Testis (tissue), 3 donors: ENCODE measurements around the gene PTPRE. TPM values are rescaled to one million over a fixed set of nuclear protein-coding genes. Genes with fewer than 3 reads are reported as not detected.
"Not testable (repeated sequence)": the region's sequence is repeated elsewhere in the genome, so short reads cannot be mapped to it uniquely, and the experiment has no call there.

ENCODE experiments used
- DNase-seq: peaks from one replicate; pipeline ENCODE4 v3.0.0-alpha.2; 2019
- H3K27ac ChIP-seq, 2 donors: fragments of 200-600 bp; sonication (generic); one replicate each; pipeline ENCODE4 v1.5.1; 2019
- H3K27me3 ChIP-seq: fragments of 200-600 bp; sonication (generic); one replicate; pipeline ENCODE4 v1.5.1; 2019
- H3K36me3 ChIP-seq: fragments of 200-600 bp; sonication (generic); one replicate; pipeline ENCODE4 v1.5.1; 2017; ENCODE audit warnings: low read depth; ENCODE audit errors: missing control alignments
- H3K4me1 ChIP-seq: fragments of 200-600 bp; sonication (generic); one replicate; pipeline ENCODE4 v1.5.1; 2019
- H3K4me3 ChIP-seq, 2 donors: fragments of 200-600 bp; sonication (generic); one replicate each; pipeline ENCODE4 v1.5.1; 2017 to 2019
- H3K9me3 ChIP-seq: fragments of 200-600 bp; sonication (generic); one replicate; pipeline ENCODE4 v1.5.1; 2017
- CTCF ChIP-seq, 3 experiments: fragments of 450-650 bp in 2 of 3; fragments of 200-600 bp in 1 of 3; sonication (generic) in 1 of 3; IDR thresholded peaks; one replicate each; pipeline ENCODE4 v1.5.1; 2016 to 2019; ENCODE audit warnings: antibody characterized with exemption in 3 of 3, mild to moderate bottlenecking in 2 of 3, moderate library complexity in 1 of 3
- POLR2A ChIP-seq: fragments of 450-650 bp; IDR thresholded peaks from one replicate; pipeline ENCODE4 v1.6.1; 2017; ENCODE audit warnings: antibody characterized with exemption, mild to moderate bottlenecking, moderate library complexity
- WGBS, 2 donors: methylation state at CpG; one replicate each; pipeline ENCODE4 v1.1.5; 2018; 5-methylcytosine and 5-hydroxymethylcytosine counted together
- intact Hi-C: fragments of 100-400 bp; cut with DNase I; formaldehyde crosslinking; loops from one replicate; pipeline ENCODE4 v1.15.1; 2023; ENCODE audit warnings: low total_unique reads
- polyA plus RNA-seq: library from polyadenylated mRNA; stranded (reverse); fragments of 350-450 nt; fragmentation: Illumina TruSeq; extraction: RNeasy Lipid Tissue Mini Kit (QIAGEN cat#74804); gene quantifications from one replicate; pipeline ENCODE4 v1.2.3, GENCODE V29; 2014; ENCODE audit warnings: low read depth, low replicate concordance; ENCODE audit not compliant: insufficient read depth
- total RNA-seq, 2 donors: library from RNA; depleted of rRNA; stranded (reverse); fragments of >200 nt; gene quantifications; one replicate each; pipeline ENCODE4 v1.2.3, GENCODE V29; 2016

Gene PTPRE
- total and polyA plus RNA-seq, 3 donors from 2014 or later = 10.0 to 26.6 (median 15.3) TPM

GRCh38 chr10:127984945-127985344 lies 78.0 kb downstream of the PTPRE start:
- intact Hi-C loops = no loop called here
- H3K4me3 ChIP-seq = no peak overlapping the region
- 87 to 94% methylated on average over 6 of the region's 6 CpGs for WGBS, 2 donors
- no peaks in the 10 kb centered on the region for H3K36me3 ChIP-seq
- DNase-seq = no peak
- no peak for TF ChIP-seq CTCF (IDR thresholded peaks at IDR 0.05)
- no peak for TF ChIP-seq POLR2A
- H3K4me1 ChIP-seq = peaks cover 4% of the 10 kb centered on the region
- H3K9me3 ChIP-seq = no peaks in the 10 kb centered on the region
- H3K27ac ChIP-seq = no peak overlapping the region
- H3K27me3 ChIP-seq = no peaks in the 10 kb centered on the region

- WGBS, 2 donors = 81 to 89% methylated on average over 14 of the region's 14 CpGs
- intact Hi-C loops = no loop called here
- no peak overlapping the region for H3K4me3 ChIP-seq
- DNase-seq = no peak
- H3K27me3 ChIP-seq = no peaks in the 10 kb centered on the region
- H3K4me1 ChIP-seq = peaks cover 4% of the 10 kb centered on the region
- no peak overlapping the region for H3K27ac ChIP-seq
- no peaks in the 10 kb centered on the region for H3K36me3 ChIP-seq
- H3K9me3 ChIP-seq = no peaks in the 10 kb centered on the region
- no peak for TF ChIP-seq POLR2A
Measured at GRCh38 chr10:127986531-127987466, 79.9 kb downstream of the PTPRE start.

- intact Hi-C loops = no loop called here
- WGBS, 2 donors = 86 to 87% methylated on average over 14 of the region's 14 CpGs
- Histone ChIP-seq H3K36me3 (no peaks in the 10 kb centered on the region), H3K4me1 (peaks cover 4% of the 10 kb centered on the region), H3K9me3 (no peaks in the 10 kb centered on the region), H3K4me3 (no peak overlapping the region), H3K27me3 (no peaks in the 10 kb centered on the region), H3K27ac (no peak overlapping the region)
- DNase-seq = no peak
- TF ChIP-seq CTCF (IDR thresholded peaks at IDR 0.05) = no peak
- no peak for TF ChIP-seq POLR2A
Measured at GRCh38 chr10:127987467-127988380, 80.8 kb downstream of the PTPRE start.

GRCh38 chr10:127989481-127990012 lies 82.6 kb downstream of the PTPRE start:
- WGBS, 2 donors = 38 to 45% methylated on average over 8 of the region's 8 CpGs
- no peak overlapping the region for H3K27ac ChIP-seq
- DNase-seq = no peak

GRCh38 chr10:127990132-127990788 lies 83.4 kb downstream of the PTPRE start:
- H3K9me3 ChIP-seq, H3K4me1 ChIP-seq, intact Hi-C loops, H3K4me3 ChIP-seq, H3K36me3 ChIP-seq, H3K27me3 ChIP-seq, H3K27ac ChIP-seq, DNase-seq: not testable (repeated sequence)
- 84% methylated on average over 9 of the region's 9 CpGs for WGBS, 2 donors

More at GRCh38 chr10:127989481-127990012, 82.6 kb downstream of the PTPRE start:
- no peak overlapping the region for H3K4me3 ChIP-seq
- intact Hi-C loops = no loop called here
- H3K36me3 ChIP-seq = no peaks in the 10 kb centered on the region
- no peak for TF ChIP-seq POLR2A
- no peak for TF ChIP-seq CTCF (IDR thresholded peaks at IDR 0.05)
- peaks cover 4% of the 10 kb centered on the region for H3K4me1 ChIP-seq
- H3K27me3 ChIP-seq = no peaks in the 10 kb centered on the region
- no peaks in the 10 kb centered on the region for H3K9me3 ChIP-seq
